HEK293 (cell line): ENCODE measurements around the gene MCRIP1.

Experiments used
- BCL11B ChIP-seq: fragments of 450-650 bp; formaldehyde crosslinking; IDR thresholded peaks from 2 replicates; pipeline ENCODE4 v1.5.1; 2016; ENCODE audit warnings: low read depth, missing biosample characterization, missing genetic modification characterization
- GLI4 ChIP-seq: fragments of 450-650 bp; formaldehyde crosslinking; IDR thresholded peaks from 2 replicates; pipeline ENCODE4 v1.5.1; 2016; ENCODE audit warnings: missing biosample characterization, missing genetic modification characterization
- GLIS1 ChIP-seq: fragments of 450-650 bp; formaldehyde crosslinking; IDR thresholded peaks from 2 replicates; pipeline ENCODE4 v1.5.1; 2016; ENCODE audit warnings: missing biosample characterization, missing genetic modification characterization
- HIC1 ChIP-seq: fragments of 450-650 bp; formaldehyde crosslinking; IDR thresholded peaks from 2 replicates; pipeline ENCODE4 v1.5.1; 2016; ENCODE audit warnings: missing biosample characterization, missing genetic modification characterization
- HOXC10 ChIP-seq: sonication (generic); formaldehyde crosslinking; IDR thresholded peaks from 2 replicates; pipeline ENCODE4 v1.8.1; 2023; ENCODE audit warnings: mild to moderate bottlenecking, missing genetic modification reagents
- KLF16 ChIP-seq: fragments of 450-650 bp; formaldehyde crosslinking; IDR thresholded peaks from 2 replicates; pipeline ENCODE4 v1.5.1; 2017; ENCODE audit warnings: missing biosample characterization, missing genetic modification characterization
- KLF8 ChIP-seq: fragments of 450-650 bp; formaldehyde crosslinking; IDR thresholded peaks from 2 replicates; pipeline ENCODE4 v1.5.1; 2016; ENCODE audit warnings: missing biosample characterization, missing genetic modification characterization
- PATZ1 ChIP-seq: fragments of 450-650 bp; formaldehyde crosslinking; IDR thresholded peaks from 2 replicates; pipeline ENCODE4 v1.5.1; 2016; ENCODE audit warnings: missing biosample characterization, missing genetic modification characterization
- SCRT1 ChIP-seq: fragments of 450-650 bp; formaldehyde crosslinking; IDR thresholded peaks from 2 replicates; pipeline ENCODE4 v1.5.1; 2016; ENCODE audit warnings: missing biosample characterization, missing genetic modification characterization, borderline replicate concordance
- SCRT2 ChIP-seq: fragments of 450-650 bp; formaldehyde crosslinking; IDR thresholded peaks from 2 replicates; pipeline ENCODE4 v1.5.1; 2016; ENCODE audit warnings: missing biosample characterization, missing genetic modification characterization
- SETDB1 ChIP-seq: IDR thresholded peaks from one replicate; pipeline ENCODE4 v1.6.1; 2017; ENCODE audit warnings: mild to moderate bottlenecking, low read length, moderate library complexity, mixed read lengths; ENCODE audit not compliant: insufficient read length
- ZBTB48 ChIP-seq: fragments of 450-650 bp; formaldehyde crosslinking; IDR thresholded peaks from 2 replicates; pipeline ENCODE4 v1.5.1; 2016; ENCODE audit warnings: missing biosample characterization, missing genetic modification characterization
- ZBTB6 ChIP-seq: fragments of 450-650 bp; formaldehyde crosslinking; IDR thresholded peaks from 2 replicates; pipeline ENCODE4 v1.5.1; 2017; ENCODE audit warnings: missing biosample characterization, missing genetic modification characterization
- ZFP41 ChIP-seq: fragments of 450-650 bp; formaldehyde crosslinking; IDR thresholded peaks from 2 replicates; pipeline ENCODE4 v1.5.1; 2016; ENCODE audit warnings: missing biosample characterization, missing genetic modification characterization, borderline replicate concordance
- ZNF114 ChIP-seq: fragments of 450-650 bp; formaldehyde crosslinking; IDR thresholded peaks from 2 replicates; pipeline ENCODE4 v1.5.0; 2017; ENCODE audit warnings: missing biosample characterization, missing genetic modification characterization
- ZNF138 ChIP-seq: fragments of 450-650 bp; formaldehyde crosslinking; IDR thresholded peaks from 2 replicates; pipeline ENCODE4 v1.5.1; 2016; ENCODE audit warnings: missing biosample characterization, missing genetic modification characterization, borderline replicate concordance
- ZNF140 ChIP-seq: fragments of 450-650 bp; formaldehyde crosslinking; IDR thresholded peaks from 2 replicates; pipeline ENCODE4 v1.5.1; 2016; ENCODE audit warnings: missing biosample characterization, missing genetic modification characterization
- ZNF202 ChIP-seq: fragments of 450-650 bp; formaldehyde crosslinking; IDR thresholded peaks from 2 replicates; pipeline ENCODE4 v1.5.1; 2016; ENCODE audit warnings: missing biosample characterization, missing genetic modification characterization, borderline replicate concordance
- ZNF221 ChIP-seq: fragments of 450-650 bp; formaldehyde crosslinking; IDR thresholded peaks from 2 replicates; pipeline ENCODE4 v1.5.1; 2017; ENCODE audit warnings: missing biosample characterization, missing genetic modification characterization, borderline replicate concordance
- ZNF335 ChIP-seq: fragments of 450-650 bp; formaldehyde crosslinking; conservative IDR thresholded peaks from 2 replicates; pipeline ENCODE4 v1.5.1; 2016; ENCODE audit warnings: missing biosample characterization, missing genetic modification characterization
- ZNF341 ChIP-seq: fragments of 450-650 bp; formaldehyde crosslinking; IDR thresholded peaks from 2 replicates; pipeline ENCODE4; 2016; ENCODE audit warnings: low read depth, missing biosample characterization, missing genetic modification characterization
- ZNF555 ChIP-seq: fragments of 450-650 bp; formaldehyde crosslinking; conservative IDR thresholded peaks from 2 replicates; pipeline ENCODE4 v1.5.1; 2017; ENCODE audit warnings: missing biosample characterization, mild to moderate bottlenecking, missing genetic modification characterization, inconsistent platforms
- ZNF610 ChIP-seq: fragments of 450-650 bp; formaldehyde crosslinking; IDR thresholded peaks from 2 replicates; pipeline ENCODE4 v1.5.1; 2016; ENCODE audit warnings: missing biosample characterization, missing genetic modification characterization, borderline replicate concordance
- ZNF658 ChIP-seq: fragments of 450-650 bp; formaldehyde crosslinking; IDR thresholded peaks from 2 replicates; pipeline ENCODE4; 2016; ENCODE audit warnings: missing biosample characterization, missing genetic modification characterization
- ZNF837 ChIP-seq: fragments of 450-650 bp; formaldehyde crosslinking; IDR thresholded peaks from 2 replicates; pipeline ENCODE4 v1.5.1; 2016; ENCODE audit warnings: missing biosample characterization, missing genetic modification characterization
- ZSCAN18 ChIP-seq: fragments of 450-650 bp; formaldehyde crosslinking; IDR thresholded peaks from 2 replicates; pipeline ENCODE4 v1.5.1; 2016; ENCODE audit warnings: missing biosample characterization, missing genetic modification characterization
- TF ChIP-seq, protein P1 (sequence below): fragments of 450-650 bp; formaldehyde crosslinking; conservative IDR thresholded peaks from 2 replicates; pipeline ENCODE4 v1.5.1; 2016; ENCODE audit warnings: low read depth, missing biosample characterization, missing genetic modification characterization
- TF ChIP-seq, protein P2 (sequence below): fragments of 450-650 bp; formaldehyde crosslinking; IDR thresholded peaks from 2 replicates; pipeline ENCODE4 v1.5.1; 2016; ENCODE audit warnings: missing biosample characterization, missing genetic modification characterization

Gene MCRIP1

DNA sequence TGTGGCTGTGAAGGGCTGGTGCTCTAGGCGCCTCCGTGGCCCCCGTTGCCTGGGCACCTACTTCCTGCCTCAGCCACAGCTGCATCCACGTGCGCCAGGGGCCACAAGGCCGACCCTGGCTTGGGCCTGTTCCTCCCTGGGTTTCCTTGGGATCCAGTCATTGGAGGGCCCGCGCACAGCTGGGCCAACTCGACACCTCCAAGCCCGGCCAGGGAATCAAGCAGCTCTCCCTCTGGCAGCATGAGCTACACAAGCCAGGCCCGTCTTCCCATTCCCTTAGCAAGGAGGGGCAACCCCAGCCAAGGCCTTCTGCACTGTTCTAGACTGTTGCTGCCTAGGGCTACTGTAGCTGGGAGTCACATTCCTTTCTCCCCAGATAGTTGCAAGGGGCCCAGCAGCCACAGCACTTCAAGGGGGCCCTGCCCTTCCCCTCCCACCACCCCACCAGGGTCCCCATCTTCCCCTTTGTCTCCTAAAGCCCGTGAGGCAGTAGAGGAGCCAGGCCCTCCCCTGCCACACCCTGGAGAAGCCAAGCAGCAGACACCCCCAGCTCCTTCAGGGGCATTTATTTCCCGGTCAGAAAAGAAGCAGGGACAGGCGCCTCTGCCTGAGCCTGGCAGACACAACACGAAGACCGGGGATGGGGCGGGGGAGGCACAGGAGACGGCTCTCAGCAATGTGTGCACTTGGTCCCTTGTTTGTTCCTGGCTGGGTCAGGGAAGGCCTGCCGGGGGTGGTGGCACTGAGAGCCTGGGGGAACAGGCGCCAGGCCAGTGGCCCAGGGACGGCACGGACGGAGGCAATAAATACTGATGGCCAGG is 34.3 kb upstream of the MCRIP1 start (continued):
- TF ChIP-seq SCRT1 (tag by site-specific recombination): no peak
- no peak for TF ChIP-seq ZNF138 (tag by site-specific recombination)
- TF ChIP-seq ZNF202 (tag by site-specific recombination): no peak
- peak; percentile 76 for TF ChIP-seq GLIS1 (tag by site-specific recombination)
- peak; percentile 79; the same call in 1 of the 2 replicates for TF ChIP-seq KLF8 (tag by site-specific recombination)
- no peak for TF ChIP-seq ZNF140 (tag by site-specific recombination)
- TF ChIP-seq ZBTB6 (tag by site-specific recombination): no peak
- peak; percentile 86 for TF ChIP-seq ZBTB48 (tag by site-specific recombination)
- peak; percentile 90 for TF ChIP-seq HIC1 (tag by site-specific recombination)
- TF ChIP-seq ZNF341 (tag by site-specific recombination): no peak
- TF ChIP-seq PATZ1 (tag by site-specific recombination): peak; percentile 94
- TF ChIP-seq, protein P1, sequence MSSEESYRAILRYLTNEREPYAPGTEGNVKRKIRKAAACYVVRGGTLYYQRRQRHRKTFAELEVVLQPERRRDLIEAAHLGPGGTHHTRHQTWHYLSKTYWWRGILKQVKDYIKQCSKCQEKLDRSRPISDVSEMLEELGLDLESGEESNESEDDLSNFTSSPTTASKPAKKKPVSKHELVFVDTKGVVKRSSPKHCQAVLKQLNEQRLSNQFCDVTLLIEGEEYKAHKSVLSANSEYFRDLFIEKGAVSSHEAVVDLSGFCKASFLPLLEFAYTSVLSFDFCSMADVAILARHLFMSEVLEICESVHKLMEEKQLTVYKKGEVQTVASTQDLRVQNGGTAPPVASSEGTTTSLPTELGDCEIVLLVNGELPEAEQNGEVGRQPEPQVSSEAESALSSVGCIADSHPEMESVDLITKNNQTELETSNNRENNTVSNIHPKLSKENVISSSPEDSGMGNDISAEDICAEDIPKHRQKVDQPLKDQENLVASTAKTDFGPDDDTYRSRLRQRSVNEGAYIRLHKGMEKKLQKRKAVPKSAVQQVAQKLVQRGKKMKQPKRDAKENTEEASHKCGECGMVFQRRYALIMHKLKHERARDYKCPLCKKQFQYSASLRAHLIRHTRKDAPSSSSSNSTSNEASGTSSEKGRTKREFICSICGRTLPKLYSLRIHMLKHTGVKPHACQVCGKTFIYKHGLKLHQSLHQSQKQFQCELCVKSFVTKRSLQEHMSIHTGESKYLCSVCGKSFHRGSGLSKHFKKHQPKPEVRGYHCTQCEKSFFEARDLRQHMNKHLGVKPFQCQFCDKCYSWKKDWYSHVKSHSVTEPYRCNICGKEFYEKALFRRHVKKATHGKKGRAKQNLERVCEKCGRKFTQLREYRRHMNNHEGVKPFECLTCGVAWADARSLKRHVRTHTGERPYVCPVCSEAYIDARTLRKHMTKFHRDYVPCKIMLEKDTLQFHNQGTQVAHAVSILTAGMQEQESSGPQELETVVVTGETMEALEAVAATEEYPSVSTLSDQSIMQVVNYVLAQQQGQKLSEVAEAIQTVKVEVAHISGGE (tag by site-specific recombination): 0 out of 2 replicates have a peak, but pooled peaks have one; percentile 16
- TF ChIP-seq HOXC10: no peak
- TF ChIP-seq, protein P2, sequence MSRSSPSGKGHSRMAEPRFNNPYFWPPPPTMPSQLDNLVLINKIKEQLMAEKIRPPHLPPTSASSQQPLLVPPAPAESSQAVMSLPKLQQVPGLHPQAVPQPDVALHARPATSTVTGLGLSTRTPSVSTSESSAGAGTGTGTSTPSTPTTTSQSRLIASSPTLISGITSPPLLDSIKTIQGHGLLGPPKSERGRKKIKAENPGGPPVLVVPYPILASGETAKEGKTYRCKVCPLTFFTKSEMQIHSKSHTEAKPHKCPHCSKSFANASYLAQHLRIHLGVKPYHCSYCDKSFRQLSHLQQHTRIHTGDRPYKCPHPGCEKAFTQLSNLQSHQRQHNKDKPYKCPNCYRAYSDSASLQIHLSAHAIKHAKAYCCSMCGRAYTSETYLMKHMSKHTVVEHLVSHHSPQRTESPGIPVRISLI (tag by site-specific recombination): no peak
- TF ChIP-seq ZNF114 (tag by site-specific recombination): no peak
- no peak for TF ChIP-seq ZFP41 (tag by site-specific recombination)
- peak; percentile 55 for TF ChIP-seq SCRT2 (tag by site-specific recombination)
- no peak for TF ChIP-seq ZNF555
- TF ChIP-seq ZNF610 (tag by site-specific recombination): no peak
- no peak; the same call in 1 of the 2 replicates for TF ChIP-seq GLI4 (tag by site-specific recombination)
- peak; percentile 39 for TF ChIP-seq ZNF335 (tag by site-specific recombination)
- no peak for TF ChIP-seq SETDB1
- TF ChIP-seq KLF16 (tag by site-specific recombination): no peak
- TF ChIP-seq ZNF837 (tag by site-specific recombination): no peak
- TF ChIP-seq BCL11B (tag by site-specific recombination): peak; percentile 39
- TF ChIP-seq ZSCAN18 (tag by site-specific recombination): no peak
- no peak for TF ChIP-seq ZNF221
- TF ChIP-seq ZNF658 (tag by site-specific recombination): no peak
